Endothelial cell of umbilical vein (primary cell): Measurements from ENCODE around the gene ZNF804A. TPM values are rescaled to one million over a fixed set of nuclear protein-coding genes. Genes with fewer than 3 reads are reported as not detected.

Experiments
- BruUV-seq: library from RNA; stranded (reverse); fragments of 400-500 nt; replicated peaks from 2 replicates; lab custom pipeline; 2021; lab: Mats Ljungman, UMichigan
- CTCF ChIA-PET: fragments of 300-600, 350-600 bp; sonication (Branson Sonifier 250); formaldehyde crosslinking; loops from one replicate; lab custom pipeline; 2021; ENCODE audit warnings: antibody characterized with exemption, inconsistent platforms; lab: Charles Lee
- POLR2A ChIA-PET: fragments of 300-600, 350-600 bp; sonication (Branson Sonifier 250); formaldehyde crosslinking; loops from one replicate; lab custom pipeline; 2021; ENCODE audit warnings: antibody characterized with exemption, inconsistent platforms; lab: Charles Lee
- DNase-seq: peaks from one replicate; pipeline ENCODE4 v3.0.0-alpha.2; 2011; ENCODE audit warnings: low read depth, low spot score
- FAIRE-seq: peaks from 2 replicates; lab custom pipeline; 2011; peaks lifted over from hg19 to GRCh38; lab: Jason Lieb, UNC
- H2AFZ ChIP-seq: 2 replicates; pipeline ENCODE4 v1.6.0; 2012; ENCODE audit warnings: low read depth, low read length, control low read depth, inconsistent platforms
- H3K27ac ChIP-seq: 2 replicates; pipeline ENCODE4 v1.5.1; 2011; ENCODE audit warnings: low read depth, mild to moderate bottlenecking, control low read depth, low read length, moderate library complexity; ENCODE audit not compliant: insufficient read depth
- H3K27me3 ChIP-seq, 2 experiments: 2 replicates each; pipeline versions ENCODE4 v1.6.0 to v1.6.1; 2011; ENCODE audit warnings: low read length in 2 of 2, mixed read lengths in 1 of 2; ENCODE audit not compliant: control insufficient read depth in 2 of 2, insufficient read depth in 2 of 2
- H3K36me3 ChIP-seq, 2 experiments: 2 replicates in 1 of 2; 3 replicates in 1 of 2; pipeline ENCODE4 v1.5.1; 2011; ENCODE audit warnings: low read length in 2 of 2, mild to moderate bottlenecking in 1 of 2, moderate library complexity in 1 of 2; ENCODE audit not compliant: control insufficient read depth in 2 of 2, insufficient read depth in 2 of 2; ENCODE audit errors: extremely low read depth in 1 of 2
- H3K4me1 ChIP-seq: 3 replicates; pipeline ENCODE4 v1.5.1; 2011; ENCODE audit warnings: mild to moderate bottlenecking, low read length; ENCODE audit not compliant: control insufficient read depth, insufficient read depth; ENCODE audit errors: extremely low read depth
- H3K4me2 ChIP-seq: 2 replicates; pipeline ENCODE4 v1.6.1; 2011; ENCODE audit warnings: low read length, control low read depth, mixed read lengths; ENCODE audit not compliant: insufficient read depth
- H3K4me3 ChIP-seq, 3 experiments: fragments of 200-600 bp in 1 of 3; sonication (generic), shearing (Covaris generic) in 1 of 3; replicated peaks in 1 of 3; 2 replicates each; pipeline ENCODE4 v1.5.1; 2011 to 2016; ENCODE audit warnings: control low read depth in 3 of 3, low read length in 3 of 3, mild to moderate bottlenecking in 2 of 3, inconsistent platforms in 1 of 3, low read depth in 1 of 3, moderate library complexity in 1 of 3; ENCODE audit not compliant: insufficient read depth in 1 of 3
- H3K79me2 ChIP-seq: 2 replicates; pipeline ENCODE4 v1.6.0; 2012; ENCODE audit warnings: low read length, inconsistent platforms; ENCODE audit not compliant: control insufficient read depth, insufficient read depth
- H3K9ac ChIP-seq: replicated peaks from 2 replicates; pipeline ENCODE3; 2011; ENCODE audit warnings: low read length, control low read depth; ENCODE audit not compliant: insufficient read depth; ENCODE audit errors: extremely low read depth
- H3K9me1 ChIP-seq: replicated peaks from 3 replicates; pipeline ENCODE4 v1.6.0; 2011; ENCODE audit warnings: mild to moderate bottlenecking, low read length; ENCODE audit not compliant: control insufficient read depth, insufficient read depth; ENCODE audit errors: extremely low read depth
- H3K9me3 ChIP-seq: replicated peaks from 2 replicates; pipeline ENCODE4 v1.5.1; 2012; ENCODE audit warnings: low read length, inconsistent platforms; ENCODE audit not compliant: control insufficient read depth, insufficient read depth
- H4K20me1 ChIP-seq: replicated peaks from 2 replicates; pipeline ENCODE3; 2011; ENCODE audit warnings: mild to moderate bottlenecking, low read length; ENCODE audit not compliant: control insufficient read depth, insufficient read depth; ENCODE audit errors: extremely low read depth
- CTCF ChIP-seq, 2 donors: IDR thresholded peaks; 1 replicate in 1 of 2; 2 replicates in 1 of 2; pipeline ENCODE4 v1.5.1; 2011; ENCODE audit warnings: low read length in 2 of 2, mild to moderate bottlenecking in 2 of 2, moderate library complexity in 2 of 2, control low read depth in 1 of 2, inconsistent platforms in 1 of 2, low read depth in 1 of 2; ENCODE audit not compliant: insufficient read depth in 1 of 2; ENCODE audit errors: extremely low read depth in 1 of 2
- EZH2 ChIP-seq: IDR thresholded peaks from 2 replicates; pipeline ENCODE4 v1.6.1; 2012; ENCODE audit warnings: borderline replicate concordance, low read depth, mild to moderate bottlenecking, moderate library complexity, low read length, inconsistent platforms; ENCODE audit not compliant: severe bottlenecking
- FOS ChIP-seq: IDR thresholded peaks from 2 replicates; pipeline ENCODE4 v1.6.1; 2011; ENCODE audit warnings: mild to moderate bottlenecking, low read length, moderate library complexity, borderline replicate concordance; ENCODE audit not compliant: insufficient read depth
- GATA2 ChIP-seq: IDR thresholded peaks from 2 replicates; pipeline ENCODE4 v1.7.0; 2011; ENCODE audit warnings: low read depth, mild to moderate bottlenecking, moderate library complexity, mixed read lengths, low read length; ENCODE audit not compliant: insufficient read length, insufficient read depth
- JUN ChIP-seq: IDR thresholded peaks from 2 replicates; pipeline ENCODE4 v1.6.1; 2011; ENCODE audit warnings: borderline replicate concordance, low read depth; ENCODE audit not compliant: insufficient read length, insufficient read depth
- MAX ChIP-seq: IDR thresholded peaks from 2 replicates; pipeline ENCODE4 v1.6.1; 2011; ENCODE audit not compliant: insufficient read depth, insufficient read length
- MYC ChIP-seq: IDR thresholded peaks from one replicate; pipeline ENCODE4 v1.6.1; 2011; ENCODE audit warnings: mild to moderate bottlenecking, low read depth, low read length
- POLR2A ChIP-seq: IDR thresholded peaks from 2 replicates; pipeline ENCODE4 v1.6.1; 2012; ENCODE audit warnings: low read depth, mild to moderate bottlenecking, control low read depth, low read length
- POLR2AphosphoS5 ChIP-seq: IDR thresholded peaks from 2 replicates; pipeline ENCODE4 v1.6.1; 2012; ENCODE audit warnings: low read depth, mild to moderate bottlenecking, control low read depth, low read length, moderate library complexity; ENCODE audit not compliant: insufficient read depth
- dilution Hi-C: fragments of 300-500 bp; cut with MboI; formaldehyde crosslinking; loops from one replicate; pipeline ENCODE4 v1.15.0; 2019; ENCODE audit warnings: low sequenced_read_pairs; ENCODE audit not compliant: extremely low pct_ligation_motif_present
- intact Hi-C: fragments of 100-400 bp; cut with micrococcal nuclease; formaldehyde crosslinking; loops from one replicate; pipeline ENCODE4 v1.10.0; 2022
- polyA plus RNA-seq, 4 experiments: library from polyadenylated mRNA; depleted of rRNA in 3 of 4; stranded (reverse) in 3 of 4; unstranded in 1 of 4; fragments of >200 nt; gene quantifications; 2 replicates each; pipeline versions ENCODE4 v1.2.1 to v1.2.3, GENCODE V29; 2011 to 2012; ENCODE audit warnings: missing spikeins in 1 of 4
- total RNA-seq: library from RNA; stranded (reverse); gene quantifications from 2 replicates; pipeline ENCODE4 v1.2.3, GENCODE V29; 2021

The ZNF804A gene
- total and polyA plus RNA-seq, 2 donors (not counting 3 experiments of a cell fraction or from before 2014, with no cell fraction given): 0.22 TPM; not detected in 1

GRCh38 chr2:184729581-184729980 lies 131.3 kb downstream of the ZNF804A start:
- Histone ChIP-seq H3K9ac (no peak overlapping the region), H3K36me3 (no peaks in the 10 kb centered on the region), H3K4me2 (no peak overlapping the region), H3K27me3 (no peaks in the 10 kb centered on the region), H3K4me1 (no peaks in the 10 kb centered on the region), H3K27ac (no peak overlapping the region), H3K4me3 (no peak overlapping the region), H3K79me2 (no peaks in the 10 kb centered on the region), H2AFZ (no peak overlapping the region), H3K9me3 (no peaks in the 10 kb centered on the region), H3K9me1 (no peaks in the 10 kb centered on the region), H4K20me1 (no peaks in the 10 kb centered on the region)
- DNase-seq (no peak), FAIRE-seq (no peak)
- dilution Hi-C loops (no loop called here), intact Hi-C loops (no loop called here)
- CTCF ChIA-PET: no interaction called here
- no TSS peak for BruUV-seq
- no peak for TF ChIP-seq FOS
- no peak for TF ChIP-seq MYC
- TF ChIP-seq POLR2A: no peak
- TF ChIP-seq CTCF (IDR thresholded peaks at IDR 0.05; ENCODE audit: extremely low read depth in 1 of 2, insufficient read depth in 1 of 2, low read depth in 1 of 2, low read length in 2 of 2): no peak
- no peak for TF ChIP-seq EZH2
- no peak for TF ChIP-seq POLR2AphosphoS5
- TF ChIP-seq GATA2: no peak
- no peak for TF ChIP-seq JUN
- no peak for TF ChIP-seq MAX
- POLR2A ChIA-PET: no interaction called here
